Ascending aorta (tissue), 2 donors: ENCODE measurements around the gene CAVIN3. TPM values are rescaled to one million over a fixed set of nuclear protein-coding genes. Genes with fewer than 3 reads are reported as not detected.

Source experiments
- DNase-seq, 2 donors: peaks; one replicate each; pipeline ENCODE4 v3.0.0-alpha.2; 2019; ENCODE audit warnings: low spot score in 2 of 2
- H3K27ac ChIP-seq, 2 donors: fragments of 200-600 bp; sonication (generic); one replicate each; pipeline ENCODE4 v1.5.1; 2016 to 2017; ENCODE audit warnings: mild to moderate bottlenecking in 1 of 2
- H3K27me3 ChIP-seq: fragments of 200-600 bp; sonication (generic); one replicate; pipeline ENCODE4 v1.5.1; 2017
- H3K36me3 ChIP-seq, 2 donors: fragments of 200-600 bp; sonication (generic); one replicate each; pipeline ENCODE4 v1.5.1; 2016
- H3K4me1 ChIP-seq, 2 donors: fragments of 200-600 bp; sonication (generic); one replicate each; pipeline ENCODE4 v1.5.1; 2016 to 2017; ENCODE audit warnings: mild to moderate bottlenecking in 1 of 2
- H3K4me3 ChIP-seq, 2 donors: fragments of 200-600 bp; sonication (generic); one replicate each; pipeline ENCODE4 v1.5.1; 2016 to 2017; ENCODE audit warnings: mild to moderate bottlenecking in 1 of 2
- H3K9me3 ChIP-seq, 2 donors: fragments of 200-600 bp; sonication (generic); one replicate each; pipeline ENCODE4 v1.5.1; 2016
- CTCF ChIP-seq, 3 experiments: fragments of 200-600 bp in 2 of 3; fragments of 450-650 bp in 1 of 3; sonication (generic) in 2 of 3; IDR thresholded peaks; one replicate each; pipeline ENCODE4 v1.5.1; 2016 to 2019; ENCODE audit warnings: antibody characterized with exemption in 3 of 3, mild to moderate bottlenecking in 1 of 3, moderate library complexity in 1 of 3
- intact Hi-C: fragments of 100-400 bp; cut with DNase I; formaldehyde crosslinking; loops from one replicate; pipeline ENCODE4 v1.15.1; 2023
- total RNA-seq: library from RNA; depleted of rRNA; stranded (reverse); fragments of >200 nt; gene quantifications from one replicate; pipeline ENCODE4 v1.1.0, GENCODE V29; 2016

The CAVIN3 gene
- total RNA-seq, 1 donor from 2014 or later, result 596 TPM

- Histone ChIP-seq H3K27me3 (no peaks in the 10 kb centered on the region), H3K36me3 (no peaks in the 10 kb centered on the region), H3K4me3 (no peak overlapping the region), H3K27ac (no peak overlapping the region), H3K9me3 (no peaks in the 10 kb centered on the region), H3K4me1 (no peaks in the 10 kb centered on the region)
- intact Hi-C loops, result no loop called here
- DNase-seq, result no peak
- peak in 1 of 3 experiments; percentile 6 for TF ChIP-seq CTCF (IDR thresholded peaks at IDR 0.05)
Measured at GRCh38 chr11:6269994-6270393, 50.3 kb downstream of the CAVIN3 start.

Other genes with a start within 250 kb of the CAVIN3 start
- gene OR56B4, start 212.8 kb downstream of the CAVIN3 start, total RNA-seq, result not detected
- gene OR52B2, start 150.2 kb downstream of the CAVIN3 start, total RNA-seq, result not detected
- not detected for gene OR52W1, start 121.3 kb downstream of the CAVIN3 start, total RNA-seq
- gene C11orf42, start 114.9 kb downstream of the CAVIN3 start, total RNA-seq, result not detected
- 31.9 TPM for gene FHIP1B, start 85.9 kb downstream of the CAVIN3 start, total RNA-seq
- not detected for gene CNGA4, start 81.4 kb downstream of the CAVIN3 start, total RNA-seq
- not detected for gene CCKBR, start 60.7 kb downstream of the CAVIN3 start, total RNA-seq
- gene SMPD1, start 70.0 kb upstream of the CAVIN3 start, total RNA-seq, result 48.6 TPM
- gene APBB1, start 98.6 kb upstream of the CAVIN3 start, total RNA-seq, result 29.2 TPM
- 16.8 TPM for gene HPX, start 120.5 kb upstream of the CAVIN3 start, total RNA-seq
- gene TRIM3, start 153.4 kb upstream of the CAVIN3 start, total RNA-seq, result 33.8 TPM
- 87.8 TPM for gene ARFIP2, start 160.8 kb upstream of the CAVIN3 start, total RNA-seq
- gene TIMM10B, start 161.0 kb upstream of the CAVIN3 start, total RNA-seq, result 19.2 TPM
- gene DNHD1, start 176.8 kb upstream of the CAVIN3 start, total RNA-seq, result 2.3 TPM